Activated effector memory CD4-positive, alpha-beta T cell treated with Interleukin-2 at 50 U/mL for 16 hours (primary cell): ENCODE data around the gene CGN.
"Not testable (repeated sequence)": the region's sequence is repeated elsewhere in the genome, so short reads cannot be mapped to it uniquely, and the experiment has no call there.

Experiments
- DNase-seq: peaks from one replicate; pipeline ENCODE4 v3.0.0-alpha.2; 2020

Gene CGN

DNA sequence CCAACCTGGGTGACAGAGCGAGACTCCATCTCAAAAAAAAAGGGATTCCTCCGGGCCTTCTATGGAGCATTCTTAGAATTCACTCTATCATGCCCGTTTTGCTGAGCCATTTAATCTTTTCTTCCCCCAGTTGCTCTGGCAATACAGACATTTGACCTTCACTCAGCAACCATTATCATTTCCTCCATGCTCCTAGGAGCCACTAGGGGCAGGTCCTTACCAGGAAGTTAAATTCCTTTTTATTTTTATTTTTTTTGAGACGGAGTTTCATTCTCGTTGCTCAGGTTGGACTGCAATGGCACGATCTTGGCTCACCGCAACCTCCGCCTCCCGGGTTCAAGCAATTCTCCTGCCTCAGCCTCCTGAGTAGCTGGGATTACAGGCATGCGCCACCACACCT is 9.7 kb upstream of the CGN start:
- no peak for DNase-seq

DNA sequence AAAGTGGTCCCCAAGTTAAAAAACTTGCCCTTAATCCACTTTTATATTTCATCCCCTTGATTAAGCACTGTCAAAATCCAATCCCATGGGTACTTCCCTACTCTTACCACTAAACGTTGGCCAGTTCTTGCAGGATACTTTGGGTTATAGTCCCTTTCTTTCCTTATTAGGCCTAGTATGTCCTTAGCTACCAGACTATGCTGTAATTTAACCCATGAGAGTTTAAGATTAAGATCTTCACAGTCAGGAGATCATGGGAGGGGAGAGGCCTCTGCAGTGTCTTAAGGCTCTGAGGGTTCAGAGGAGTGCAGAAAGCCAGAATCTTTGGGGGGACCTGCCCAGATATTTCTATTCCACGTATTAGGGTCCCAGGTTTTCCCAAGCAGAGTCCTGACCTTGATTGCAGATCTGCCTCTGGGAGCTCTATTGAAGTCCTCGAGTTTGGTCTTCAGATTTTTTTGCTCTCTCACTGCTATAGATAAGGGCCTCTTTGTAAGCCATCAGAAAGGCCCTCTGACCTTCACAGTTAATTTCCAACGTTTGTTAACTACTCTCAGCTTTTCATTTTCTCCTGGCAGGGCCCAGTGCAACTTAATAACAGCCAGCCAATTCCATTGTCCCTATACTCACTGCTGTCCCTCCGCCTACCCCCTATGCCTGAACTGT is 9.0 kb upstream of the CGN start:
- DNase-seq = no peak

DNA sequence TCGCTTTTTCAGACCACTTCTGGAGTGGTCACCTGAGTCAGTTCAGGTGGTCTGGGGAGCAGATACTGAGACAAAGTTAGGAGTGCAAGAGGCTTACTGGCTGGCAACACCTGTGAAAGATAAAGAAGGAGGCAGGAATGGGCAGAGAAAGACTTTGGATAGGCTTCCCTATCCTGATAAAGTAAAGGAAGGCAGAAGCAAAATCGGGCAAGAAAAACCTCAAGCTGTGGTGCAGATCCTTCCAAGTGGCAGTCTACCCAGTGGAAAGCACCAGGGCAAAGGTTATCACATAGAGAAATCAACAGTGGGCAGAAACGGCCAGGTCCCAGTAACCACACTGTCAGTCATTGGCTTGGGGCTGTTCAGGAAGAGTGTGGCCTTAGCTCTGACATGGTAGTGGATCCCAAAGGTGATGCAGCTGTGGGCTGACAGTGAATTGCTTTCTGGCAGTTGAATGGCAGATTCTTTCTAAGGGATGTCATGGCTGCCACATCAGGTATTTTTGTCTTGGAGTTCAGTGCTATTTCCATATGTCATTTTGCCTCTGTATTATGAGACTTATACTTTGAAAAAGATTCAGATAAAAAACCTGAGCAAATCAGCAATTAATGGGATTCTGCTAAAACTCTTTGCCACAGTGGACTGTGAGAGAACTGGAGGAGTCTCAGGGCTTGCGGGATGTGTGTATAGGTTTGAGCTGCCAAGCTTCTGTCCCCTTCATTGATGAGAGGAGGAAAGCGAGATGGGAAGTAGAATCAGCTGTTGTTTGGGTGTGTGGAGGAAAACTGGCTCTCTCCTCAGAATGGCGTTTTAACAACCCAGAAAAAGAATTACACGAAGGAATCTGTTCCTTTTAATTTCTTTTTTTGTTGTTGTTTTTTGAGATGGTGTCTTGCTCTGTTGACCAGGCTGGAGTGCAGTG is 8.1 kb upstream of the CGN start:
- DNase-seq = no peak

DNA sequence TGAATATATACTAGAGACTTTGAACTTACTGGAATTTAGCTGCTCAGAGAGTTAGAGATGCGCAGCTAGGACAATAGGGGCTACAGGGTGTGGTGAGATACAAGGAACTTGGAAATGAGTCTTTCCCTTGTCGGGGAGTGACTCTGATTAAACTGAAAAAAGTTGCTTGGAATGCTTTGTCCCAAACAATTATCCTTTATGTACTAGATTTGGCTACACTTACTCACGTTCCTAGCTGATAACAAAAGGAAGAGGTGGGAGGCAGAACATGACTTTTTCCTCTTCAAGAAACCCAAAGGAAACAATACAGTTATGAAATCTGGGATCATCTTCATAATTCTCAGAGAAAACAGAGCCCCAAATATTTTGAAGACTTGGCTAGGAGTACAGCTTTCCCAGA is 6.9 kb upstream of the CGN start:
- no peak for DNase-seq

DNA sequence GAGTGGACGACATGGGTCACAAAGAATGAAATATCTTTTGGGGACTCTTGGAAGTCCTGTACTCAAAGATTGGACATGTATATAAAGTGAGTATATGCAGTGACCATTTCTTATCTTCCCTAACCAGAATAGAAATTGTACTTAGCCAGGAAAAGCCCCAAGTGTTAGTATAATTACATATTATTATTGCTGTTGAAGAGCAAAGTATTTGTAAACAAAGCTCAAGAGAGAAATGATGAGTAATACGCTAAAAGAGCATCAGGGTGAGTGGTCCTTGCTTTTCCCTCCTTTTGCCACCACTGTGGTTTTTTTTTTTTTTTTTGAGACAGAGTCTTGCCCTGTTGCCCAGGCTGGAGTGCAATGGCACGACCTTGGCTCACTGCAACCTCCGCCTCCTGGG is 6.4 kb upstream of the CGN start:
- DNase-seq = no peak

DNA sequence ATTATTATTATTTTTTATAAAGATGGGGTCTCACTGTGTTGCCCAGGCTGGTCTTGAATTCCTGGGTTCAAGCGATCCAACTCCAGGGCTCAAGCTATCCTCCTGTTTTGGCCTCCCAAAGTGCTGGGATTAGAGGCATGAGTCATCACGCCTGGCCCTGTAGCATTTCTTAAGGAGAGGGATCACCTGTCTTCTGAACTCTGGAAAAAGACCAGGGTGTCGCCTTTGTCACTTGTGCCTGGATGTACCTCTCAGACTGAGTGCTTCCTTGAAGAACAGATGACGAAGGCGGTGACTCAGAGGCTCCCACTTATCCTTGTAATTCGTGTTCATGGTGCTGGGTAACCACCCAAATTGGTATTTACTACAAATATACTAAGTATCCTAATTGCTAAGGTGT is 2.4 kb upstream of the CGN start:
- no peak for DNase-seq

DNA sequence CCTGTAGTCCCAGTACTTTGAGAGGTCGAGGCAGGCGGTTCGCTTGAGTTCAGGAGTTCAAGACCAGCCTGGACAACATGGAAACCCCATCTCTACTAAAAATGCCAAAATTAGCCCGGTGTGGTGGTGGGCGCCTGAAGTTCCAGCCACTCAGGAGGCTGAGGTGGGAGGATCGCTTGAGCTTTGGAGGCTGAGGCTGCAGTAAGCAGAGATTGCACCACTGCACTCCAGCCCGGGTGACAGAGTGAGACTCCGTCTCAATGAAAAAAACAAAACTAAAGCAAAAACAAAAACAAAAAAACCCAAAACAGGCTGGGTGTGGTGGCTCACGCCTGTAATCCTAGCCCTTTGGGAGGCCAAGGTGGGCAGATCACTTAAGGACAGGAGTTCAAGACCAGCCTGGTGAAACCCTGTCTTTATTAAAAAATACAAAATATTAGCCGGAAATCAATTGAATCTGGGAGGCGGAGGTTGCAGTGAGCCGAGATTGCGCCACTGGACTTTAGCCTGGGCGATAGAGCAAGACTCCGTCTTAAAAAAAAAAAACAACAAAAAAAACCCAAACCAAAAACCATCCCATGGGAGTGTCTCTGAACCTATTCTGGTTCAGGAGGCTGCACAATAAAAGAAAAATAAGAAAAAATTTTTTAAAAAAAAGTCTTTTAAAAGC is 1.7 kb upstream of the CGN start:
- DNase-seq = no peak

DNA sequence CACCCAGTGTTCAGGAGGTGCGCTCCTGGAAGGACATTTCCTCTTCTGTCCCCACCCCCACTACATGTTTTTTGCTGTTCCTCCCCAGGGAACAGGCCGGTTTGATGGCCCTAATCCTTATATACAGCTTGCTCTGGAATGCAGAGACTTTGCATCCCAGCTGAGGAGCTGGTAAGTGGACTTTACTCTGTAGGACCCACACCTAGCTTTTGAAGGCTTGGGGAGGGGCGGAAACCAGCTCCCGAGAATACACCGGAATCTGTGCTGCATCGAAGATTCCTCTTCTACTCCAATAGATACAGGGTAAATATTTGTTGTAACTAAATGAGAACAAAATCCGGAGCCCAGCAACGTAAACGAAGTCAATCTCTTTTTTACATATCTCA is 1.2 kb upstream of the CGN start:
- DNase-seq = no peak

DNA sequence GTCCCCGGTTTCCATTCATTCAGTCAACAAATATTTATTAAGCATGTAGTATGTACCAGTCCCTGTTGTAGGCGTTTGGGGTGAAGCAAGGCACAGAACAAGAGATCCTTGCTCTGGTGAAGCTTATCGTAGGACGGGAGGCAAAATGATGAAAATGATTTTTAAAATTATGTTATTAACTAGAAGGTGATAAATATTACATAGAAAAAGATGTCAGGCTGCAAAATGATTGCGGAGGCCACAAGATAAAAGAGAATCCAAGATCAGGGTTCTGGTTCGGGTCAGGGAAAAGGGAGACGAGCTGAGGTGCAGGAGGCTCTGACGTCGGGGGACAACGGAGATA is 602 bp upstream of the CGN start:
- no peak for DNase-seq

DNA sequence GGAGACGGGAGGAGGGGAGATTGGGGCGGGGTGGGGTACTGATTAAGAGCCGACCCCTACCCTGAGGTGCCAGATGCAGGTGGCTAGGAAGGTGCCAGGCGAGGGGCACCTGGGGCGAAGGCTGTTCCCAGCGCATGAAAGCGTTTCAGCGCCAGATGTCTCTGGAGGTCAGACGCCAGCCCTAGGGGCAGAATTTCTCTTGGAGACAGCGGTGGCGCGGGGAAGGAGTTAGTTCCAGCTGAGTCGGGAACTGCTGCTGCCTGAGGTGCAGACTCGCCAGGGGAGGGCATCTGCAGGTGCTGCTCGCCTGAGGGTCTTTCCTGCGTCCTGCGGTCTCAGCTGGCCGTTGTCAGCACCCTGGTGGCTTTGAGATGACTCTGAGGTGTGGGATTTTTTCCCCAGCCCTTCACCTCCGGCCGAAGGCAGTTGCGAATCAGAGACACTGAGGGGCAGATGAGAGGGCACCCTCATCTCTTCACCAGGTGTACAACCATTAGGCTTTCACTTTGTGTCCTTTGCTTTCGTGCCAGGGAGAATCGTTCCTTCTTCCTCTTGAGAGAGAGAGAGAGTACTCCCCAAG is 539 bp downstream of the CGN start:
- DNase-seq = no peak

DNA sequence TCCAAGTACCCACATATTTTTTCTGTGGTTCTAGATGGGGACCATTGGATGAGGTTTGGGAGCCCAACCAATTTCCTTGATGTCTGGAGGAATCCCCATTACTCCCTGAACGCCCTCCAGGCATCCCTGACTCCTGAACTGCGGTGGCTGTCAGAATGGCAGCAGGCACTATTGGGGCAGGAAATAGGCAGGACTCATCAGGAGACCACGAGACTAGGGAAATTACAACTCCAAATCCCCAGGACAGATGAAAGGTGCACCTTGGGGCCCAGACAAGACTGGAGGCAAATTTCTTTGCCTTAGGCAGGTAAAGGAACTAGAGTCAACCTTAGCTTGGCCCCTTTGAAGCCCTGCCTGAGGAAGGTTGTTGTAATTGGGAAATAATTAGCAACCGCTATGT is 1.1 kb downstream of the CGN start:
- DNase-seq = no peak

DNA sequence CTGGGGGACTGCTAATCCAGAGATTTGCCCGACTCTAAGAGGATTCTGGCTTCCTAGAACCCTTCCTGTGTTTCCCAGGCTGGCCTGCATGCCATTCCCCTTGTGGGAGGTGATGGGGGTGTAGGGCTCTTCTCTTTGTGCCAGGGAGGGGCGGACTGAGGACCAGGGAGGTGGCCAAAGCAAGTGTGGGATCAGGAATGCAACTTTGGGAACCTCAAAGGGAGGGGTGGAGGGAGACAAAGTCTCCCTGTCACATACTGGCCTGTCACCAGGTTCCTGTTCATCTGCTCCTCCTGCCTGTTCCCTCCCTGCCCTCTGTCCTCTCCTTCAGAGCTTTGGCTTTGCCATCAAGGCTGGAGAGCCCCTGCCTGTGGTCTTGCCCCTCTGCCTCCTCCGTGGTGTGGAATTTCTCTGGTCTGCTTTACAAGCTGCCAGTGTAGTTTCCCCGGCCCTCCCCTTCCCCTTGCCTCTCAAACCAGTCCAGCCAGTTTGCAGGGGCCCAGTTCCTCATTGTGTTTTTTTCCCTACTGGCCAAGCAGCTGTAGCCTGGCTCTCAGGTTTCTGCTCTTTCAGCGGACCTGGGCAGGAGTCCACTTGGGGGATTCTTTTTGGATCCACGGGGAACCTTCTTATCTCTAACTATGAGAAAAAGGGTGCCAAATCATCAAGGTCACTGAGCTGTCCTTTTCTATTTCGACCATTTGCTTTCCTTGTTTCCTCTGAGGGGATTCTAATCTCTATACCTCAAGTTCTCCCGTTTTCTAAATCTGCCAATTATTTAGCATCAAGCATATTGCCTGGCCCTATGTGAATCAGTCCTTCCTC is 1.8 kb downstream of the CGN start:
- DNase-seq = no peak

DNA sequence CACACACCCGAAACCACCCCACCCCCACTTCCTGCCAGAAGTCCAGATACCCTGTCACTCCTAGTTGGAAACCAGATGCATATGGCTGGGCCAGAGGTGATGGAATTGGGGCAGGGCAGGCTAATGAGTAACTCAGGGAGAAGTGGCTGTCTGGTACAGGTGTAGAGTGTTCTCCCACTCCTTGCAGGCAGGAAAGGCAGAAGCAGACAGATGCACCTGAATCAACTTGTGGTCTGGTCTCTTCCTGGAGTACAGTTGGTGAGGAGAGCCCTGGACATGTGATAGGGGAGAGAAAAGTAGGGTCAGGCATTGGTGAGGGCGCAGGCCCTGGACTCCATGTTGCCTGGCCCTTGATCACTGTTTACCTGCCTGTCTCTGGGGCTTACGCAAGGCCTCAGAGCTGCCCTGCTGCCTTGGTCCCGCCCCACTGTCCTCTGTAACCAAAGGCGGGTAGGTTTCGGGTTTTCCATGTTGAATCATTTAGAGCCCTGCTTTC is 2.5 kb downstream of the CGN start:
- no peak for DNase-seq

DNA sequence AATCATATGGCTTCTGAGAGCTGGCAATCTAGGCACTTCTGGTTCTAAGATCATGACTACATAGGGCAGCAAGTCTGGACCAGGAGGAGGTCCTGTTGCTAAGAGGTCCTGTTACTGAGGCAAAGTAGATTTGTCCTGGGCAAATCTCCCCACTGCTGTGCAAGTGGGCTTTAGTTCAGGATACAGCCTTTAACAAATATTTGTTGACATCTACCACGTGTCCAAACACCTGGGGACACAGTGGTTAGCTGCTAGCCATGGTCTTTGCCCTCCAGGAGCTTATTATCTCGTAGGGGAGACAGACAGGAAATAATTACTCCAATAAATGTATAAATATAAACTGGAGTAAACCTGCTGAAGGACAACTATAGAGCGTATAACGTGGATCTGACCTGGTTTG is 3.2 kb downstream of the CGN start:
- DNase-seq = no peak

DNA sequence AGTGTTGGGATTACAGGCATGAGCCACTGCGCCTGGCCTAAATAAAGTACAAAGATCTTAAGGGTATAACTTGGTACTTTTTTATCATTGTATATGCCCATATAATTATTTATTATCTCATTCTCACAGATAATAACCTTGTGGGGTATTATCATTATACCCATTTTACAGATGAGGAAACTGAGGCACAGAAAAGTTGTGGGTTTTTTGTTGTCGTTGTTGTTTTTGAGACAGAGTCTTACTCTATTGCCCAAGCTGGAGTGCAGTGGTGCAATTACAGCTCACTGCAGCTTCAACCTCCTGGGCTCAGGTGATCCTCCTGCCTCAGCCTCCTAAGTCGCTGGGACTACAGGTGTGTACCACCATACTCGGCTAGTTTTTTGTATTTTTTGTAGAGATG is 4.1 kb downstream of the CGN start:
- no peak for DNase-seq

DNA sequence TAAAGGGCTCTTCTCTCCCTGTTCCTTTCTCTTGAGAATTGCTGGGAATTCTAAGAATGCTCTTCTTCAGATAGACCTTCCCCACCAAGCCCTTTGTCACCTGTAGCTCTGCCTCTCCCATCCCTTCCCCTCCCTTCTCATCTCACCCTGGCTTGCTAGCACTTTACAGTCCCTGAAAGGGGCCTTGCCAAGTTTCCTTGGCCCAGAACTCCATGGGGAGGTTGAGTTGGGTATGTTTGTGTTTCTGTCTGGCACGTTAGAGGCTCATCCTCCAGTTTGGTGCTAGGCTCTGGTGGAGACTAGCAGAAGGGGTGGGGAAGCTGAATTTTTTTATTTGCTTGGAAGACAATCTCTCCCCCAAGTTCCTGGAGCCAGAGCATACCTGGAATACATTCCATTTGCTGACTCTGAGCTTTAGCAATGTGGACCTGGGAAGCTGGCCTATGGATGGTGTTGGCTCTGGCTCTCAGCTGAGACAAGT is 4.9 kb downstream of the CGN start:
- DNase-seq = no peak

DNA sequence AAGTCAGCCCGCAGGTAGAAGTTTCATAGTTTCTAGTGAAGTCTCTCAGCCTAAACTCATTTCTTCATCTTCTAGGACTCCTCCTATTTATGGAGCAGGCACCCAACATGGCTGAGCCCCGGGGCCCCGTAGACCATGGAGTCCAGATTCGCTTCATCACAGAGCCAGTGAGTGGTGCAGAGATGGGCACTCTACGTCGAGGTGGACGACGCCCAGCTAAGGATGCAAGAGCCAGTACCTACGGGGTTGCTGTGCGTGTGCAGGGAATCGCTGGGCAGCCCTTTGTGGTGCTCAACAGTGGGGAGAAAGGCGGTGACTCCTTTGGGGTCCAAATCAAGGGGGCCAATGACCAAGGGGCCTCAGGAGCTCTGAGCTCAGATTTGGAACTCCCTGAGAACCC is 7.2 kb downstream of the CGN start:
- no peak for DNase-seq

DNA sequence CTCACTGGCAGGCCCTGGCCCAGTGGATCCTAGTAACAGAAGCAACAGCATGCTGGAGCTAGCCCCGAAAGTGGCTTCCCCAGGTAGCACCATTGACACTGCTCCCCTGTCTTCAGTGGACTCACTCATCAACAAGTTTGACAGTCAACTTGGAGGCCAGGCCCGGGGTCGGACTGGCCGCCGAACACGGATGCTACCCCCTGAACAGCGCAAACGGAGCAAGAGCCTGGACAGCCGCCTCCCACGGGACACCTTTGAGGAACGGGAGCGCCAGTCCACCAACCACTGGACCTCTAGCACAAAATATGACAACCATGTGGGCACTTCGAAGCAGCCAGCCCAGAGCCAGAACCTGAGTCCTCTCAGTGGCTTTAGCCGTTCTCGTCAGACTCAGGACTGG is 7.7 kb downstream of the CGN start:
- no peak for DNase-seq

DNA sequence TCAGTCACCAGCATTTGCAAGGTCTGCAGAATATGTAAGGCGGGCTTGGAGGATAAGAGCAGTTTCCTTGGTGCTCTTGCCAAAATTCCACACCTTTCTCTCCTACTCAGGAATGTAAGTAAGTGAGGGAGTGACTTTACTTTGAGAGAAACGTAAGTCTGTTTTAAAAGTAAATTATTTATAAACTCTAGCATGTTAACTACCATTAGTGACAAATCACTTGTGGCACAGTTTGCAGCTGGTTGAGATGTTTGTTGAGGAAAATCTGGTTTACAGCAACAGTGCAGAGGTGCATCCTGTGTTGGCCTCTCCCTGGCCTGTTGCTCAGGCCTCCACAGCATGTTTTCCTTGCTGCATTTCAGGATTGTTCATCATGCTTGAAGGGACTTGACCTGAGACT is 8.5 kb downstream of the CGN start:
- no peak for DNase-seq

DNA sequence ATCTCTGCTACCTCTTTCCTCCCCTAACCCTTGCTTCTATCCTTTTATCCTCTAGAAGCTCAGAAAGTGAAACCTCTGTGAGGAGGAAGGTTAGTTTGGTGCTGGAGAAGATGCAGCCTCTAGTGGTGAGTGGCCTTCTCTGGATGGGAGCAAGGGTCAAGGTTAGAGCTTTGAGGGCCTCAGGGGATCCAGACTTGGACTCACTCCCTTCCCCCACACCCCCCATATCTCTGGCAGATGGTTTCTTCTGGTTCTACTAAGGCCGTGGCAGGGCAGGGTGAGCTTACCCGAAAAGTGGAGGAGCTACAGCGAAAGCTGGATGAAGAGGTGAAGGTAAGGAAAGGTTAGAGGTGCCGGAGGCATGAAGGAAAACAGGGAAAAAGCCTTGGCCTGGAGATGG is 9.2 kb downstream of the CGN start:
- DNase-seq = no peak

DNA sequence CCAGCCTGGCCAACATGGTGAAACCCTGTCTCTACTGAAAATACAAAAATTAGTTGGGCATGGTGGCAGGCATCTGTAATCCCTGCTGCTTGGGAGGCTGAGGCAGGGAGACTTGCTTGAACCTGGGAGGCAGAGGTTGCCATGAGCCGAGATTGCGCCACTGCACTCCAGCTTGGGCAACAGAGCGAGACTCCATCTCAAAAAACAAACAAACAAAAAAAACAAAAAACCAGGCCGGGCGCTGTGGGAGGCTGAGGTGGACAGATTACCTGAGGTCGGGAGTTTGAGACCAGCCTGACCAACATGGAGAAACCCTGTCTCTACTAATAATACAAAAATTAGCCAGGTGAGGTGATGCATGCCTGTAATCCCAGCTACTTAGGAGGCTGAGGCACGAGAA is 11.2 kb downstream of the CGN start:
- DNase-seq = not testable (repeated sequence)

DNA sequence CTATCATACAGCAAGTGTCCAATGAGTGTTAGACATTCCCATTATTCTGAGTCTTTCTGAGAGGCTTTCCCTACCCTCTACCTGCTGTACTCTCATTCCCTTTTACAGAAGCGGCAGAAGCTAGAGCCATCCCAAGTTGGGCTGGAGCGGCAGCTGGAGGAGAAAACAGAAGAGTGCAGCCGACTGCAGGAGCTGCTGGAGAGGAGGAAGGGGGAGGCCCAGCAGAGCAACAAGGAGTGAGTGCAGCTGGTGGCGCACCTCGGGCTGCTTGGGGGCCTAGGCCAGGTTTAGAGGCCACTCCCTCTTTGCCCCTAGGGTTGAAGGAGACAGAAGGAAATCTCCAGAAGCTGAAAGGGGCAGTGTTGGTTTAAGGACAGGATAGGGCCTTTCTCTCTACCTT is 12.1 kb downstream of the CGN start:
- no peak for DNase-seq

DNA sequence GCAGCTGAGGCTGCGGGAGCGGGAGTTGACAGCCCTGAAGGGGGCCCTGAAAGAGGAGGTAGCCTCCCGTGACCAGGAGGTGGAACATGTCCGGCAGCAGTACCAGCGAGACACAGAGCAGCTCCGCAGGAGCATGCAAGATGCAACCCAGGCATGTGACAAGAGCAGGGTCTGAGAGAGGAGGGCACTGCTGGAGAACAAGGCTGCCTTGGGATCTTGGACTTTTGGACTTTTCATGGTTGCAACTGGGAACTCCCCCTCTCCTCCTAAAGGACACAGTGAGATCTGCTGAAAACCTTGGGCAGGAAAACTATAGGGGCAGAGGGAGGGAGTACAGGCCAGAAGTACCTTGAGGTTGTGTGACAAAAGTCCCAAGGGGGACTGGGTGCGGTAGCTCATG is 13.5 kb downstream of the CGN start:
- DNase-seq = no peak
